Measurements from ENCODE around the gene SMPD3.

DNA sequence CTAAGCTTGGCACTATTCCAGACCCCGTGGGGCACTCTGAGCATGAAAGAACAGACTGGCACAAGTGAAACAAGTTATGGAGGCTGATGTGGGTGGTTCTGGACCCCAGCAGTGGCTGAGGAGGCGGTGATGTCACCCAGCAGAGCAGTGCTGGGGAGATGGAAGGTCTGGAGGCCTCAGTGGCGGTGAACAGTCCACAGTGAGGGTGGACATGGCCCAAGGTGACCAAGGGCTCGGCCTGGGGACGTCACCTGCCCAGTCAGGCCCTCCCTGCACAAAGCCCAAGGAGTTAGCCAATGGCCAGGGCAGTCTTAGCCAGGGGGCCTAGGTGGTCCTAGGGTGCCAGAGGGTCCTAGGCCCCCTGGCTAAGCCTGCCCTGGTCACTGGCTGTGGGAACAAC lies 24.5 kb downstream of the SMPD3 start:
- no peak for TF ChIP-seq POLR2A (IDR thresholded peaks at IDR 0.05)
- TF ChIP-seq, protein P1, sequence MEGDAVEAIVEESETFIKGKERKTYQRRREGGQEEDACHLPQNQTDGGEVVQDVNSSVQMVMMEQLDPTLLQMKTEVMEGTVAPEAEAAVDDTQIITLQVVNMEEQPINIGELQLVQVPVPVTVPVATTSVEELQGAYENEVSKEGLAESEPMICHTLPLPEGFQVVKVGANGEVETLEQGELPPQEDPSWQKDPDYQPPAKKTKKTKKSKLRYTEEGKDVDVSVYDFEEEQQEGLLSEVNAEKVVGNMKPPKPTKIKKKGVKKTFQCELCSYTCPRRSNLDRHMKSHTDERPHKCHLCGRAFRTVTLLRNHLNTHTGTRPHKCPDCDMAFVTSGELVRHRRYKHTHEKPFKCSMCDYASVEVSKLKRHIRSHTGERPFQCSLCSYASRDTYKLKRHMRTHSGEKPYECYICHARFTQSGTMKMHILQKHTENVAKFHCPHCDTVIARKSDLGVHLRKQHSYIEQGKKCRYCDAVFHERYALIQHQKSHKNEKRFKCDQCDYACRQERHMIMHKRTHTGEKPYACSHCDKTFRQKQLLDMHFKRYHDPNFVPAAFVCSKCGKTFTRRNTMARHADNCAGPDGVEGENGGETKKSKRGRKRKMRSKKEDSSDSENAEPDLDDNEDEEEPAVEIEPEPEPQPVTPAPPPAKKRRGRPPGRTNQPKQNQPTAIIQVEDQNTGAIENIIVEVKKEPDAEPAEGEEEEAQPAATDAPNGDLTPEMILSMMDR (IDR thresholded peaks at IDR 0.05), result no peak
